GM23338 (cell line): Measurements from ENCODE around the gene GUCA2A. TPM values are rescaled to one million over a fixed set of nuclear protein-coding genes. Genes with fewer than 3 reads are reported as not detected.

Experiments used
- ATAC-seq: fragments of 200-7000 bp; cut with Tn5 transposase; 3 replicates; pipeline ENCODE4 v1.9.1; 2020
- DNase-seq: peaks from one replicate; pipeline ENCODE4 v3.0.0-alpha.2; 2015; ENCODE audit warnings: low spot score
- H2AFZ ChIP-seq: fragments of 200-600 bp; sonication (generic); 2 replicates; pipeline ENCODE4 v1.8.0; 2016; ENCODE audit warnings: antibody characterized with exemption, mild to moderate bottlenecking, moderate library complexity
- H3F3A ChIP-seq: fragments of 200-600 bp; sonication (generic); replicated peaks from 2 replicates; pipeline ENCODE4 v1.8.0; 2017; ENCODE audit warnings: antibody characterized with exemption, mixed run types, low read depth
- H3K27ac ChIP-seq: fragments of 200-600 bp; sonication (generic); 2 replicates; pipeline ENCODE4 v1.6.1; 2016; ENCODE audit warnings: low read depth
- H3K27me3 ChIP-seq: fragments of 200-600 bp; sonication (generic); 2 replicates; pipeline ENCODE4 v1.8.0; 2016; ENCODE audit warnings: mild to moderate bottlenecking, mixed run types, moderate library complexity; ENCODE audit not compliant: insufficient read depth
- H3K36me3 ChIP-seq: fragments of 200-600 bp; sonication (generic); 2 replicates; pipeline ENCODE4 v1.8.0; 2016; ENCODE audit warnings: mild to moderate bottlenecking; ENCODE audit not compliant: insufficient read depth
- H3K4me1 ChIP-seq: fragments of 200-600 bp; sonication (generic); 2 replicates; pipeline ENCODE4 v1.8.0; 2016; ENCODE audit warnings: mild to moderate bottlenecking, moderate library complexity; ENCODE audit not compliant: insufficient read depth
- H3K4me2 ChIP-seq: fragments of 200-600 bp; sonication (generic); 2 replicates; pipeline ENCODE4 v1.7.1; 2017; ENCODE audit warnings: mixed run types
- H3K4me3 ChIP-seq: fragments of 200-600 bp; sonication (generic); 2 replicates; pipeline ENCODE4 v1.6.1; 2016; ENCODE audit warnings: mixed run types
- H3K79me2 ChIP-seq: fragments of 200-600 bp; sonication (generic); replicated peaks from 2 replicates; pipeline ENCODE4 v1.8.0; 2017; ENCODE audit warnings: mild to moderate bottlenecking; ENCODE audit not compliant: insufficient read depth
- H3K9me2 ChIP-seq: fragments of 200-600 bp; sonication (generic); 2 replicates; pipeline ENCODE4 v1.8.0; 2017; ENCODE audit not compliant: insufficient read depth
- H4K20me1 ChIP-seq: fragments of 200-600 bp; sonication (generic); replicated peaks from 2 replicates; pipeline ENCODE4 v1.8.0; 2017; ENCODE audit warnings: mild to moderate bottlenecking; ENCODE audit not compliant: insufficient read depth
- H3K27ac Mint-ChIP-seq: 2 replicates; pipeline ENCODE4 v1.8.0; 2020; ENCODE audit warnings: inconsistent platforms, mild to moderate bottlenecking, moderate library complexity, mixed read lengths
- H3K27me3 Mint-ChIP-seq: 3 replicates; pipeline ENCODE4 v1.8.0; 2022; ENCODE audit warnings: low read depth, mild to moderate bottlenecking, moderate library complexity, mixed read lengths, inconsistent platforms; ENCODE audit not compliant: insufficient read depth, poor library complexity
- H3K36me3 Mint-ChIP-seq: 3 replicates; pipeline ENCODE4 v1.8.0; 2021; ENCODE audit warnings: low read depth, mild to moderate bottlenecking, inconsistent platforms, moderate library complexity, mixed read lengths
- H3K4me1 Mint-ChIP-seq: 3 replicates; pipeline ENCODE4 v1.8.0; 2020; ENCODE audit warnings: mild to moderate bottlenecking, inconsistent platforms, mixed read lengths
- H3K4me3 Mint-ChIP-seq: 3 replicates; pipeline ENCODE4 v1.8.0; 2021; ENCODE audit warnings: moderate library complexity, mild to moderate bottlenecking, inconsistent platforms, mixed read lengths
- H3K9me3 Mint-ChIP-seq: 3 replicates; pipeline ENCODE4 v1.8.0; 2020; ENCODE audit warnings: moderate library complexity, mild to moderate bottlenecking, inconsistent platforms, mixed read lengths
- CREB1 ChIP-seq: fragments of 250-450 bp; sonication (Bioruptor Pico); IDR thresholded peaks from 2 replicates; pipeline ENCODE4 v1.5.0; 2020; ENCODE audit warnings: low read depth, mild to moderate bottlenecking, moderate library complexity
- EZH2 ChIP-seq: fragments of 200-600 bp; sonication (generic); IDR thresholded peaks from one replicate; pipeline ENCODE4 v1.8.0; 2017; ENCODE audit warnings: antibody characterized with exemption, mild to moderate bottlenecking, low read depth; ENCODE audit not compliant: unreplicated experiment
- EZH2phosphoT487 ChIP-seq: fragments of 200-600 bp; sonication (generic); IDR thresholded peaks from one replicate; pipeline ENCODE4 v1.8.1; 2018; ENCODE audit warnings: antibody characterized with exemption; ENCODE audit not compliant: unreplicated experiment
- JUNB ChIP-seq: IDR thresholded peaks from one replicate; pipeline ENCODE4 v1.6.1; 2016; ENCODE audit warnings: antibody characterized with exemption; ENCODE audit not compliant: unreplicated experiment
- NANOG ChIP-seq: IDR thresholded peaks from 2 replicates; pipeline ENCODE4 v1.6.1; 2016; ENCODE audit warnings: antibody characterized with exemption, borderline replicate concordance
- POLR2AphosphoS5 ChIP-seq: IDR thresholded peaks from 2 replicates; pipeline ENCODE4 v1.6.1; 2016; ENCODE audit warnings: antibody characterized with exemption, low read depth
- STAT1 ChIP-seq: IDR thresholded peaks from one replicate; pipeline ENCODE4 v1.6.1; 2016; ENCODE audit warnings: antibody characterized with exemption; ENCODE audit not compliant: unreplicated experiment
- ZNF114 ChIP-seq: fragments of 250-450 bp; sonication (Bioruptor Pico); IDR thresholded peaks from 2 replicates; pipeline ENCODE4 v1.5.0; 2020; ENCODE audit warnings: mild to moderate bottlenecking, moderate library complexity
- ZNF331 ChIP-seq: fragments of 250-450 bp; sonication (Bioruptor Pico); IDR thresholded peaks from 2 replicates; pipeline ENCODE4 v1.5.0; 2020; ENCODE audit warnings: low read depth, mild to moderate bottlenecking, moderate library complexity
- polyA plus RNA-seq: library from polyadenylated mRNA; unstranded; fragments of >200 nt; fragmentation: Nextera tagmentation; extraction: Ambion mirVana; gene quantifications from 2 replicates; pipeline ENCODE4 v1.2.1, GENCODE V29; 2016
- total RNA-seq: library from RNA; depleted of rRNA; stranded (reverse); fragments of >200 nt; shearing (Covaris generic); gene quantifications from 2 replicates; pipeline ENCODE4 v1.2.3, GENCODE V29; 2014
- TF ChIP-seq, protein P1 (sequence below), 2 experiments: fragments of 200-600 bp in 1 of 2; sonication (generic) in 1 of 2; conservative IDR thresholded peaks; 2 replicates each; pipeline versions ENCODE4 v1.5.1 to v1.6.1; 2016 to 2017; ENCODE audit warnings: antibody characterized with exemption in 2 of 2, low read depth in 2 of 2, mild to moderate bottlenecking in 2 of 2, moderate library complexity in 1 of 2
- TF ChIP-seq, protein P2 (sequence below): IDR thresholded peaks from 2 replicates; pipeline ENCODE4 v1.6.1; 2016; ENCODE audit warnings: antibody characterized with exemption
- TF ChIP-seq, protein P3 (sequence below): IDR thresholded peaks from one replicate; pipeline ENCODE4 v1.6.1; 2018; ENCODE audit warnings: antibody characterized with exemption; ENCODE audit not compliant: unreplicated experiment
- TF ChIP-seq, protein P4 (sequence below): fragments of 250-450 bp; sonication (Bioruptor Pico); IDR thresholded peaks from 2 replicates; pipeline ENCODE4 v1.5.0; 2020; ENCODE audit warnings: mild to moderate bottlenecking, moderate library complexity

GUCA2A gene
- total and polyA plus RNA-seq, 2 experiments from 2014 or later = not detected

DNA sequence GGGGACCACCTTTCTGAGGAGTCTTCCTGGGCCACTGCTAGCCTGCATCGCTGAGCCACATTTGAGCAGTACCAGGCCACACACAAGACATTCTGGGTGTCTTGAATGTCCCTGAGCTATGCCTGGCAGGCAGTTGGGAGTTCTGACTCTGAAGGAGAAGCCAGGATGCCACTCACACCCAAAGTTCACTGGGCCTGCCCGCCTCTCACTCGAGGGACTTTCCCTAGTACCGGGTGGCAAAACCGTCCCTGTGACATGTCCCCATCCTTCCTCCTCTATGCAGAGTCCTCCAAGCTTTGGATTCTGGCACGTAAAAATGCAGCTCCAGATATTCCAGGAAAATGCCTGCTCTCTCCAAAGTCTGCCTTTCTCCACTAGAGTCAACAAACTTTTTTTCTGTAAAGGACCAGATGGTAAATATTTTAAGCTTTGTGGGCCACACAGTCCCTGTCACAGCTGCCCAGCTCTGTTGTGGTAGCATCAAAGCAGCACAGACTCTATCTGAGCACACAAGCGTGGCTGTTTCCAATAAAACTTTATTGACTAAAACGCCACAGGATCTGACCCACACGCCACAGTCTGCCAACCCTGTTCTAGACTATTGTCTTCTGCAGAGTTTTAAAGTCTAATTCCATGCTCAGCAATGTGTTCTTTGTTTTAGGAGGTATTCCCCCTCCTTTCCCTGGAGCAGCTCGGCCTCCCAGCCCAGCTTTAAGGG, 30.6 kb downstream of the GUCA2A start:
- Histone ChIP-seq H3K4me1 (no peaks in the 10 kb centered on the region), H3K9me2 (0 out of 2 replicates have a peak, but pooled peaks cover 3% of the 10 kb centered on the region), H3K36me3 (no peaks in the 10 kb centered on the region), H3F3A (no peaks in the 10 kb centered on the region), H2AFZ (0 out of 2 replicates have a peak overlapping the region, but pooled peaks have one; percentile 59), H3K27me3 (no peaks in the 10 kb centered on the region), H3K79me2 (no peaks in the 10 kb centered on the region), H3K4me3 (no peak overlapping the region), H3K27ac (no peak overlapping the region), H3K4me2 (no peak overlapping the region), H4K20me1 (no peaks in the 10 kb centered on the region)
- Mint-ChIP-seq H3K4me3 (no peak overlapping the region), H3K27ac (no peak overlapping the region), H3K36me3 (no peaks in the 10 kb centered on the region), H3K9me3 (no peaks in the 10 kb centered on the region; the same call in 2 of the 3 replicates), H3K27me3 (no peaks in the 10 kb centered on the region), H3K4me1 (no peaks in the 10 kb centered on the region)
- no peak for ATAC-seq
- DNase-seq = no peak
- no peak for TF ChIP-seq EZH2
- TF ChIP-seq, protein P1, sequence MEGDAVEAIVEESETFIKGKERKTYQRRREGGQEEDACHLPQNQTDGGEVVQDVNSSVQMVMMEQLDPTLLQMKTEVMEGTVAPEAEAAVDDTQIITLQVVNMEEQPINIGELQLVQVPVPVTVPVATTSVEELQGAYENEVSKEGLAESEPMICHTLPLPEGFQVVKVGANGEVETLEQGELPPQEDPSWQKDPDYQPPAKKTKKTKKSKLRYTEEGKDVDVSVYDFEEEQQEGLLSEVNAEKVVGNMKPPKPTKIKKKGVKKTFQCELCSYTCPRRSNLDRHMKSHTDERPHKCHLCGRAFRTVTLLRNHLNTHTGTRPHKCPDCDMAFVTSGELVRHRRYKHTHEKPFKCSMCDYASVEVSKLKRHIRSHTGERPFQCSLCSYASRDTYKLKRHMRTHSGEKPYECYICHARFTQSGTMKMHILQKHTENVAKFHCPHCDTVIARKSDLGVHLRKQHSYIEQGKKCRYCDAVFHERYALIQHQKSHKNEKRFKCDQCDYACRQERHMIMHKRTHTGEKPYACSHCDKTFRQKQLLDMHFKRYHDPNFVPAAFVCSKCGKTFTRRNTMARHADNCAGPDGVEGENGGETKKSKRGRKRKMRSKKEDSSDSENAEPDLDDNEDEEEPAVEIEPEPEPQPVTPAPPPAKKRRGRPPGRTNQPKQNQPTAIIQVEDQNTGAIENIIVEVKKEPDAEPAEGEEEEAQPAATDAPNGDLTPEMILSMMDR (conservative IDR thresholded peaks at IDR 0.05; ENCODE audit: low read depth in 2 of 2) = no peak
- TF ChIP-seq JUNB = no peak
- TF ChIP-seq NANOG = no peak
- TF ChIP-seq CREB1 (CRISPR knock-in tag) = no peak
- no peak for TF ChIP-seq EZH2phosphoT487
- TF ChIP-seq, protein P2, sequence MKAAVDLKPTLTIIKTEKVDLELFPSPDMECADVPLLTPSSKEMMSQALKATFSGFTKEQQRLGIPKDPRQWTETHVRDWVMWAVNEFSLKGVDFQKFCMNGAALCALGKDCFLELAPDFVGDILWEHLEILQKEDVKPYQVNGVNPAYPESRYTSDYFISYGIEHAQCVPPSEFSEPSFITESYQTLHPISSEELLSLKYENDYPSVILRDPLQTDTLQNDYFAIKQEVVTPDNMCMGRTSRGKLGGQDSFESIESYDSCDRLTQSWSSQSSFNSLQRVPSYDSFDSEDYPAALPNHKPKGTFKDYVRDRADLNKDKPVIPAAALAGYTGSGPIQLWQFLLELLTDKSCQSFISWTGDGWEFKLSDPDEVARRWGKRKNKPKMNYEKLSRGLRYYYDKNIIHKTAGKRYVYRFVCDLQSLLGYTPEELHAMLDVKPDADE = no peak
- TF ChIP-seq ZNF331 (CRISPR knock-in tag) = no peak
- TF ChIP-seq, protein P3, sequence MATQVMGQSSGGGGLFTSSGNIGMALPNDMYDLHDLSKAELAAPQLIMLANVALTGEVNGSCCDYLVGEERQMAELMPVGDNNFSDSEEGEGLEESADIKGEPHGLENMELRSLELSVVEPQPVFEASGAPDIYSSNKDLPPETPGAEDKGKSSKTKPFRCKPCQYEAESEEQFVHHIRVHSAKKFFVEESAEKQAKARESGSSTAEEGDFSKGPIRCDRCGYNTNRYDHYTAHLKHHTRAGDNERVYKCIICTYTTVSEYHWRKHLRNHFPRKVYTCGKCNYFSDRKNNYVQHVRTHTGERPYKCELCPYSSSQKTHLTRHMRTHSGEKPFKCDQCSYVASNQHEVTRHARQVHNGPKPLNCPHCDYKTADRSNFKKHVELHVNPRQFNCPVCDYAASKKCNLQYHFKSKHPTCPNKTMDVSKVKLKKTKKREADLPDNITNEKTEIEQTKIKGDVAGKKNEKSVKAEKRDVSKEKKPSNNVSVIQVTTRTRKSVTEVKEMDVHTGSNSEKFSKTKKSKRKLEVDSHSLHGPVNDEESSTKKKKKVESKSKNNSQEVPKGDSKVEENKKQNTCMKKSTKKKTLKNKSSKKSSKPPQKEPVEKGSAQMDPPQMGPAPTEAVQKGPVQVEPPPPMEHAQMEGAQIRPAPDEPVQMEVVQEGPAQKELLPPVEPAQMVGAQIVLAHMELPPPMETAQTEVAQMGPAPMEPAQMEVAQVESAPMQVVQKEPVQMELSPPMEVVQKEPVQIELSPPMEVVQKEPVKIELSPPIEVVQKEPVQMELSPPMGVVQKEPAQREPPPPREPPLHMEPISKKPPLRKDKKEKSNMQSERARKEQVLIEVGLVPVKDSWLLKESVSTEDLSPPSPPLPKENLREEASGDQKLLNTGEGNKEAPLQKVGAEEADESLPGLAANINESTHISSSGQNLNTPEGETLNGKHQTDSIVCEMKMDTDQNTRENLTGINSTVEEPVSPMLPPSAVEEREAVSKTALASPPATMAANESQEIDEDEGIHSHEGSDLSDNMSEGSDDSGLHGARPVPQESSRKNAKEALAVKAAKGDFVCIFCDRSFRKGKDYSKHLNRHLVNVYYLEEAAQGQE = no peak
- TF ChIP-seq, protein P4, sequence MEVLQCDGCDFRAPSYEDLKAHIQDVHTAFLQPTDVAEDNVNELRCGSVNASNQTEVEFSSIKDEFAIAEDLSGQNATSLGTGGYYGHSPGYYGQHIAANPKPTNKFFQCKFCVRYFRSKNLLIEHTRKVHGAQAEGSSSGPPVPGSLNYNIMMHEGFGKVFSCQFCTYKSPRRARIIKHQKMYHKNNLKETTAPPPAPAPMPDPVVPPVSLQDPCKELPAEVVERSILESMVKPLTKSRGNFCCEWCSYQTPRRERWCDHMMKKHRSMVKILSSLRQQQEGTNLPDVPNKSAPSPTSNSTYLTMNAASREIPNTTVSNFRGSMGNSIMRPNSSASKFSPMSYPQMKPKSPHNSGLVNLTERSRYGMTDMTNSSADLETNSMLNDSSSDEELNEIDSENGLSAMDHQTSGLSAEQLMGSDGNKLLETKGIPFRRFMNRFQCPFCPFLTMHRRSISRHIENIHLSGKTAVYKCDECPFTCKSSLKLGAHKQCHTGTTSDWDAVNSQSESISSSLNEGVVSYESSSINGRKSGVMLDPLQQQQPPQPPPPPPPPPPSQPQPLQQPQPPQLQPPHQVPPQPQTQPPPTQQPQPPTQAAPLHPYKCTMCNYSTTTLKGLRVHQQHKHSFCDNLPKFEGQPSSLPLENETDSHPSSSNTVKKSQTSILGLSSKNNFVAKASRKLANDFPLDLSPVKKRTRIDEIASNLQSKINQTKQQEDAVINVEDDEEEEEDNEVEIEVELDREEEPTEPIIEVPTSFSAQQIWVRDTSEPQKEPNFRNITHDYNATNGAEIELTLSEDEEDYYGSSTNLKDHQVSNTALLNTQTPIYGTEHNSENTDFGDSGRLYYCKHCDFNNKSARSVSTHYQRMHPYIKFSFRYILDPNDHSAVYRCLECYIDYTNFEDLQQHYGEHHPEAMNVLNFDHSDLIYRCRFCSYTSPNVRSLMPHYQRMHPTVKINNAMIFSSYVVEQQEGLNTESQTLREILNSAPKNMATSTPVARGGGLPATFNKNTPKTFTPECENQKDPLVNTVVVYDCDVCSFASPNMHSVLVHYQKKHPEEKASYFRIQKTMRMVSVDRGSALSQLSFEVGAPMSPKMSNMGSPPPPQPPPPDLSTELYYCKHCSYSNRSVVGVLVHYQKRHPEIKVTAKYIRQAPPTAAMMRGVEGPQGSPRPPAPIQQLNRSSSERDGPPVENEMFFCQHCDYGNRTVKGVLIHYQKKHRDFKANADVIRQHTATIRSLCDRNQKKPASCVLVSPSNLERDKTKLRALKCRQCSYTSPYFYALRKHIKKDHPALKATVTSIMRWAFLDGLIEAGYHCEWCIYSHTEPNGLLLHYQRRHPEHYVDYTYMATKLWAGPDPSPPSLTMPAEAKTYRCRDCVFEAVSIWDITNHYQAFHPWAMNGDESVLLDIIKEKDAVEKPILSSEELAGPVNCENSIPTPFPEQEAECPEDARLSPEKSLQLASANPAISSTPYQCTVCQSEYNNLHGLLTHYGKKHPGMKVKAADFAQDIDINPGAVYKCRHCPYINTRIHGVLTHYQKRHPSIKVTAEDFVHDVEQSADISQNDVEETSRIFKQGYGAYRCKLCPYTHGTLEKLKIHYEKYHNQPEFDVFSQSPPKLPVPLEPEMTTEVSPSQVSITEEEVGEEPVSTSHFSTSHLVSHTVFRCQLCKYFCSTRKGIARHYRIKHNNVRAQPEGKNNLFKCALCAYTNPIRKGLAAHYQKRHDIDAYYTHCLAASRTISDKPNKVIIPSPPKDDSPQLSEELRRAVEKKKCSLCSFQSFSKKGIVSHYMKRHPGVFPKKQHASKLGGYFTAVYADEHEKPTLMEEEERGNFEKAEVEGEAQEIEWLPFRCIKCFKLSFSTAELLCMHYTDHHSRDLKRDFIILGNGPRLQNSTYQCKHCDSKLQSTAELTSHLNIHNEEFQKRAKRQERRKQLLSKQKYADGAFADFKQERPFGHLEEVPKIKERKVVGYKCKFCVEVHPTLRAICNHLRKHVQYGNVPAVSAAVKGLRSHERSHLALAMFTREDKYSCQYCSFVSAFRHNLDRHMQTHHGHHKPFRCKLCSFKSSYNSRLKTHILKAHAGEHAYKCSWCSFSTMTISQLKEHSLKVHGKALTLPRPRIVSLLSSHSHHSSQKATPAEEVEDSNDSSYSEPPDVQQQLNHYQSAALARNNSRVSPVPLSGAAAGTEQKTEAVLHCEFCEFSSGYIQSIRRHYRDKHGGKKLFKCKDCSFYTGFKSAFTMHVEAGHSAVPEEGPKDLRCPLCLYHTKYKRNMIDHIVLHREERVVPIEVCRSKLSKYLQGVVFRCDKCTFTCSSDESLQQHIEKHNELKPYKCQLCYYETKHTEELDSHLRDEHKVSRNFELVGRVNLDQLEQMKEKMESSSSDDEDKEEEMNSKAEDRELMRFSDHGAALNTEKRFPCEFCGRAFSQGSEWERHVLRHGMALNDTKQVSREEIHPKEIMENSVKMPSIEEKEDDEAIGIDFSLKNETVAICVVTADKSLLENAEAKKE (CRISPR knock-in tag) = no peak
- no peak for TF ChIP-seq POLR2AphosphoS5
- TF ChIP-seq STAT1 = no peak
- TF ChIP-seq ZNF114 = no peak
